Neural progenitor cell (in vitro differentiated cells): ENCODE results near the gene LHFPL2. TPM values are rescaled to one million over a fixed set of nuclear protein-coding genes. Genes with fewer than 3 reads are reported as not detected.
A peak's percentile ranks its signal among the peaks of the same experiment; 100 is the strongest.

Source experiments
- DNase-seq: peaks from one replicate; pipeline ENCODE4 v3.0.0-alpha.2; 2016; ENCODE audit warnings: low spot score
- H2AFZ ChIP-seq: fragments of 200-600 bp; sonication (generic); replicated peaks from 2 replicates; pipeline ENCODE4 v1.6.1; 2016; ENCODE audit warnings: antibody characterized with exemption
- H3F3A ChIP-seq: fragments of 200-600 bp; sonication (generic); 2 replicates; pipeline ENCODE4 v1.6.1; 2016; ENCODE audit warnings: antibody characterized with exemption, low read depth
- H3K27ac ChIP-seq: fragments of 200-600 bp; sonication (generic); 2 replicates; pipeline ENCODE4 v1.5.1; 2016; ENCODE audit warnings: mild to moderate bottlenecking
- H3K27me3 ChIP-seq: fragments of 200-600 bp; sonication (generic); 2 replicates; pipeline ENCODE4 v1.6.1; 2016; ENCODE audit warnings: mild to moderate bottlenecking, moderate library complexity
- H3K36me3 ChIP-seq: fragments of 200-600 bp; sonication (generic); 2 replicates; pipeline ENCODE4 v1.5.1; 2016
- H3K4me1 ChIP-seq: fragments of 200-600 bp; sonication (generic); 2 replicates; pipeline ENCODE4 v1.6.1; 2016; ENCODE audit warnings: mixed run types
- H3K4me2 ChIP-seq: fragments of 200-600 bp; sonication (generic); 2 replicates; pipeline ENCODE4 v1.6.1; 2016
- H3K4me3 ChIP-seq: fragments of 200-600 bp; sonication (generic); 2 replicates; pipeline ENCODE4 v1.5.1; 2016
- H3K79me2 ChIP-seq: fragments of 200-600 bp; sonication (generic); 2 replicates; pipeline ENCODE4 v1.6.1; 2016; ENCODE audit warnings: low read depth
- H3K9ac ChIP-seq: fragments of 200-600 bp; sonication (generic); 2 replicates; pipeline ENCODE4 v1.6.1; 2016
- H3K9me3 ChIP-seq: fragments of 200-600 bp; sonication (generic); 2 replicates; pipeline ENCODE4 v1.5.1; 2016; ENCODE audit warnings: low read depth
- H4K20me1 ChIP-seq: fragments of 200-600 bp; sonication (generic); 2 replicates; pipeline ENCODE4 v1.6.1; 2016; ENCODE audit warnings: low read depth
- H3K27ac Mint-ChIP-seq: 3 replicates; pipeline ENCODE4 v1.8.0; 2021; ENCODE audit warnings: mixed read lengths
- H3K27me3 Mint-ChIP-seq: 2 replicates; pipeline ENCODE4 v1.8.0; 2022; ENCODE audit warnings: low read depth, mild to moderate bottlenecking, inconsistent platforms, moderate library complexity, mixed read lengths; ENCODE audit not compliant: insufficient read depth
- H3K36me3 Mint-ChIP-seq: 3 replicates; pipeline ENCODE4 v1.8.0; 2021; ENCODE audit warnings: mixed read lengths
- H3K4me1 Mint-ChIP-seq: 3 replicates; pipeline ENCODE4 v1.8.0; 2021; ENCODE audit warnings: mixed read lengths
- H3K4me3 Mint-ChIP-seq: 3 replicates; pipeline ENCODE4 v1.8.0; 2021; ENCODE audit warnings: mild to moderate bottlenecking, moderate library complexity, mixed read lengths
- H3K9me3 Mint-ChIP-seq: 3 replicates; pipeline ENCODE4 v1.8.0; 2020; ENCODE audit warnings: mixed read lengths
- EZH2 ChIP-seq: fragments of 200-600 bp; sonication (generic); IDR thresholded peaks from 2 replicates; pipeline ENCODE4 v1.6.1; 2017; ENCODE audit warnings: antibody characterized with exemption, mild to moderate bottlenecking, moderate library complexity
- EZH2phosphoT487 ChIP-seq: fragments of 200-600 bp; sonication (generic); IDR thresholded peaks from 2 replicates; pipeline ENCODE4 v1.6.1; 2017; ENCODE audit warnings: antibody characterized with exemption
- total RNA-seq: library from RNA; depleted of rRNA; stranded (reverse); fragments of >200 nt; gene quantifications from 2 replicates; pipeline ENCODE4 v1.2.3, GENCODE V29; 2015; ENCODE audit warnings: low replicate concordance
- TF ChIP-seq, protein P1 (sequence below): fragments of 200-600 bp; sonication (generic); IDR thresholded peaks from 2 replicates; pipeline ENCODE4 v1.5.1; 2017; ENCODE audit warnings: antibody characterized with exemption, mild to moderate bottlenecking

The LHFPL2 gene
- total RNA-seq, 1 donor from 2014 or later: 21.1 TPM

DNA sequence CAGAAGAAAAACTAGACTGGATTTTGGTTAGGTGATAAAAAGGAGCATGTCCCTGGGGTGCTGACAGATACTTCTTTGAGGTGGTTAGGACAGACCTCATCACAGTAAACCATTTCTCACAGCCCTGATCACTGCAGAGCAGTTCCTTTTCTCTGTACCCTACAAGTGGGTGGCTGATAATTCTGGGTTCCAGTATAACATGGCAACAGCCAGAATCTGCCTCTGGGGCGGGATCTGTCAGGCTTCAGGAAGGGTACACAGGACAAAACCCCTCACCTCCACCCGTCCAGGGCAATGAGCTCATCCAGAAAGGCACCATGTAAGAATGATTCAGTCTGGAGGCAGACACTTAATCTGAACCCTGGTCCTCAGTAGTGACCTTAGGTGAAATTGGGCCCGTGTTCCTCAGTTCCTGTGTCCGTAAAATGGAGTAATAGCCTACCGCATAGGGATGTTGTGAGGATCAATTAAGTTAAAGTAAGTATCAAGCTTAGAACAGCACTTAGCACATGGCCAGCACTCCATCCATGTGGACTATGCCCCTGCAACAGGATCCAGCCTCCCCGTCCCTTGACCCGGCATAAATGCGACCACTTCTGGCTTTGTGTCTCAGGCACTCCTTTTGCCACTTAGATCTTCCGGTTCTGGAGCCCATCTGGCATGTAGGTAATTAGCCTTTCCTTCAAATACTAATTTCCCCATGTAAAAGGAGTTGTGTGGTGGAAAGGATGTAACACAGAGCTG is 129.2 kb downstream of the LHFPL2 start:
- no peak for DNase-seq
- Histone ChIP-seq H4K20me1 (no peaks in the 10 kb centered on the region), H2AFZ (no peak overlapping the region), H3K79me2 (no peaks in the 10 kb centered on the region), H3F3A (no peaks in the 10 kb centered on the region), H3K9ac (no peak overlapping the region), H3K4me3 (no peak overlapping the region), H3K36me3 (no peaks in the 10 kb centered on the region), H3K27ac (no peak overlapping the region), H3K9me3 (no peaks in the 10 kb centered on the region), H3K4me2 (no peak overlapping the region), H3K4me1 (no peaks in the 10 kb centered on the region), H3K27me3 (no peaks in the 10 kb centered on the region)
- Mint-ChIP-seq H3K9me3 (peaks cover 3% of the 10 kb centered on the region), H3K4me3 (no peak overlapping the region), H3K36me3 (peaks cover 14% of the 10 kb centered on the region), H3K4me1 (peaks cover 7% of the 10 kb centered on the region), H3K27ac (no peak overlapping the region), H3K27me3 (peaks cover 4% of the 10 kb centered on the region)
- TF ChIP-seq EZH2phosphoT487: no peak
- TF ChIP-seq EZH2: no peak
- TF ChIP-seq, protein P1, sequence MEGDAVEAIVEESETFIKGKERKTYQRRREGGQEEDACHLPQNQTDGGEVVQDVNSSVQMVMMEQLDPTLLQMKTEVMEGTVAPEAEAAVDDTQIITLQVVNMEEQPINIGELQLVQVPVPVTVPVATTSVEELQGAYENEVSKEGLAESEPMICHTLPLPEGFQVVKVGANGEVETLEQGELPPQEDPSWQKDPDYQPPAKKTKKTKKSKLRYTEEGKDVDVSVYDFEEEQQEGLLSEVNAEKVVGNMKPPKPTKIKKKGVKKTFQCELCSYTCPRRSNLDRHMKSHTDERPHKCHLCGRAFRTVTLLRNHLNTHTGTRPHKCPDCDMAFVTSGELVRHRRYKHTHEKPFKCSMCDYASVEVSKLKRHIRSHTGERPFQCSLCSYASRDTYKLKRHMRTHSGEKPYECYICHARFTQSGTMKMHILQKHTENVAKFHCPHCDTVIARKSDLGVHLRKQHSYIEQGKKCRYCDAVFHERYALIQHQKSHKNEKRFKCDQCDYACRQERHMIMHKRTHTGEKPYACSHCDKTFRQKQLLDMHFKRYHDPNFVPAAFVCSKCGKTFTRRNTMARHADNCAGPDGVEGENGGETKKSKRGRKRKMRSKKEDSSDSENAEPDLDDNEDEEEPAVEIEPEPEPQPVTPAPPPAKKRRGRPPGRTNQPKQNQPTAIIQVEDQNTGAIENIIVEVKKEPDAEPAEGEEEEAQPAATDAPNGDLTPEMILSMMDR: no peak

GRCh38 chr5:78518365-78519197 is 130.0 kb downstream of the LHFPL2 start:
- no peak overlapping the region for H3K4me3 Mint-ChIP-seq
- no peaks in the 10 kb centered on the region for H3K27me3 ChIP-seq
- peaks cover 6% of the 10 kb centered on the region for H3K9me3 Mint-ChIP-seq
- no peaks in the 10 kb centered on the region for H3K4me1 ChIP-seq
- H3K9ac ChIP-seq: no peak overlapping the region
- no peaks in the 10 kb centered on the region for H3K36me3 ChIP-seq
- no peaks in the 10 kb centered on the region for H3F3A ChIP-seq
- no peak overlapping the region for H3K27ac ChIP-seq
- H3K4me1 Mint-ChIP-seq: peaks cover 7% of the 10 kb centered on the region
- TF ChIP-seq EZH2phosphoT487: no peak
- TF ChIP-seq EZH2: no peak
- TF ChIP-seq, protein P1: no peak
- peaks cover 14% of the 10 kb centered on the region for H3K36me3 Mint-ChIP-seq
- no peak overlapping the region for H3K27ac Mint-ChIP-seq
- DNase-seq: no peak
- H3K79me2 ChIP-seq: no peaks in the 10 kb centered on the region
- H3K4me2 ChIP-seq: no peak overlapping the region
- no peak overlapping the region for H3K4me3 ChIP-seq
- peaks cover 4% of the 10 kb centered on the region for H3K27me3 Mint-ChIP-seq
- H4K20me1 ChIP-seq: no peaks in the 10 kb centered on the region
- H3K9me3 ChIP-seq: no peaks in the 10 kb centered on the region
- no peak overlapping the region for H2AFZ ChIP-seq

DNA sequence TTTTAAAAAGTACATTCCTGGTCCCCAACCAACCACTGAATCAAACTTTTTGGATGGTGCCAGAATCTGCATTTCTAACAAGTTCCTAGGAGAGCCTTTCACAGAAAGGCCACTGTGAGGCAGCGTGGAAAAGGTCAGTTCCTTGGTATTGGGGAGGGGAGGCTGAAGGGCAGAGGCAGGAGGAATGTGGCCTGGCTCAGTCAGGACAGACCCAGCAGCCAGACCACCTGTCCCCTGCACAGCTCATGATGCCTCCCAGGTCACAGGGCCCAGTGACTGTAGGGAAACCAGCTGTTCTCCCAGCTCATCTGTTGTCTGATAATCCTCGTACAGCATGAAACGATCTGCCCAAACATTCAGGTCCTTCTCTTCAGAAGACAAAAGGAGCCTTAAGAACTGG is 132.9 kb downstream of the LHFPL2 start:
- Histone ChIP-seq H3K4me3 (no peak overlapping the region), H3K27me3 (no peaks in the 10 kb centered on the region), H2AFZ (no peak overlapping the region), H4K20me1 (peaks cover 4% of the 10 kb centered on the region), H3K79me2 (no peaks in the 10 kb centered on the region), H3K36me3 (no peaks in the 10 kb centered on the region), H3K9me3 (no peaks in the 10 kb centered on the region), H3K9ac (no peak overlapping the region), H3F3A (no peaks in the 10 kb centered on the region), H3K4me2 (no peak overlapping the region), H3K27ac (no peak overlapping the region), H3K4me1 (peaks cover 9% of the 10 kb centered on the region)
- TF ChIP-seq EZH2phosphoT487 (no peak), EZH2 (no peak)
- TF ChIP-seq, protein P1: no peak
- Mint-ChIP-seq H3K27me3 (peaks cover 4% of the 10 kb centered on the region), H3K4me3 (no peak overlapping the region), H3K9me3 (peaks cover 6% of the 10 kb centered on the region), H3K36me3 (peaks cover 10% of the 10 kb centered on the region), H3K27ac (no peak overlapping the region), H3K4me1 (peaks cover 9% of the 10 kb centered on the region)
- peak; percentile 24 for DNase-seq
